HG03558 (cell line): ENCODE data around the gene GPR107.

Experiments
- ATAC-seq: cut with Tn5 transposase; IDR thresholded peaks from one replicate; pipeline ENCODE4 v1.9.1; 2021; ENCODE audit warnings: moderate number of reproducible peaks; ENCODE audit not compliant: unreplicated experiment; ENCODE audit errors: extremely low read depth

The GPR107 gene

DNA sequence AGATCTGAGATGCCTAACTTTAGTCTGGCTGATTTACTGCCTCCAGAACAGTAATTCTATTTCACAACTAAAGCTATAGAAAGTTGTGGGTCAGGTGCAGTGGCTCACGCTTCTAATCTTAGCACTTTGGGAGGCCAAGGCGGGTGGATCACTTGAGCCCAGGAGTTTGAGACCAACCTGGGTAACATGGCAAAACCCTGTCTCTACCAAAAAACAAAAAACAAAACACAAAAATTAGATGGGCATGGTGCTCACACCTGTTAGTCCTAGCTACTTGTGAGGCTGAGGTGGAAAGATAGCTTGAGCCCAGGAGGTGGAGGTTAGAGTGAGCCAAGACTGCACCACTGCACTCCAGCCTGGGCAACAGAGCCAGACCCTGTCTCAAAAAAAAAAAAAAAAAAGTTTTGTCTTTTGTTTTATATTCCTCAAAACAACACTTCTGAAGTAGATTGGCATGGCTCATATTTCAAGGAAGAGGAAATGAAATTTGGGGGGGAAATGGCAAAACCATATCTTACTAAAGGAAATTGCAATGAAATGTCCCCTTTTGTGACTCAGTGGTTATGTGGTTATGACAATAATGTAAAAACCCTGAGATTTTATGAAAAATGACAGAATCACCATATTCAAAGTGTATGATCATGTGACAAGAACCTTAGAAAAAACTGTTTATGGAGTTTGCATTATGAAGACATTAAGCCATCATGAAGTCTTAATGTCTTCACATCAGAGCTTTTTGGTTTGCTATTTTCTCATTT lies 26.9 kb upstream of the GPR107 start:
- no peak for ATAC-seq

DNA sequence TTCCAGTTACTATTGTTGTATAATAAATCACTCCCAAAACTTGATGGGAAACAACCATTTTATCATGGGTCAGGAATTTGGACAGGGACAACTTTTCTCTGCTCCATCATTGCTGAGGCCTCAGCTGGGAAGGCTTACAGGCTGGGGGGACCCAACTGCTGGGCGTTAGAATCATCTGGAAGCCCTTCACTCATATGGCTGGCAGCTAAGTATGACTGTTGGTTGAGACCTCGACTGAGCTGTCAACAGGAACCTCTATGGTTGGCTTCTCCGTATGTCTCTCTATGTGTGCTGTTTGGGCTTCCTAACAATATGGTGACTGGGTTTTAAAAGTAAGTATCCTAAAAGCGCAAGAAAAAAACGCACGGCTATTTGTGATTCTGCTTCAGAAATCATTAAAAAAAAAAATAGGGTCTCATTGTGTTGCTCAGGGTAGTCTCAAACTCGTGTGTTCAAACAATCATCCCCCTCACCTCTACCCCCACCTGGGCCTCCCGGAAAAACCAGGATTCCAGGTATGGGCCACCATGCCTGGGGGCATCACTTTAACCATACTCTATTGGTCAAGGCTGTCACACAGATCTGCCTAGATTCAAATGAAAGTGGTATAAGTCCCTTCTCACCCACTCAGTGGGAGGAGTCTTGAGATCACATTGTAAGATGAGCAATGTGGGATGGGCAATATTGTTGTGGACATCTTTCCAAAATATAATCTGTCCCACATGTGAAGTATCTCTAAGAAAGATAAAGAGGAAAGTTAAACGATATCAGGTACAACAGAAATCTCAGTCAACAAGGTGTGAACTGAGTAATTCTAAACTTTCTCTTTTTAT lies 26.0 kb upstream of the GPR107 start:
- ATAC-seq, result no peak

DNA sequence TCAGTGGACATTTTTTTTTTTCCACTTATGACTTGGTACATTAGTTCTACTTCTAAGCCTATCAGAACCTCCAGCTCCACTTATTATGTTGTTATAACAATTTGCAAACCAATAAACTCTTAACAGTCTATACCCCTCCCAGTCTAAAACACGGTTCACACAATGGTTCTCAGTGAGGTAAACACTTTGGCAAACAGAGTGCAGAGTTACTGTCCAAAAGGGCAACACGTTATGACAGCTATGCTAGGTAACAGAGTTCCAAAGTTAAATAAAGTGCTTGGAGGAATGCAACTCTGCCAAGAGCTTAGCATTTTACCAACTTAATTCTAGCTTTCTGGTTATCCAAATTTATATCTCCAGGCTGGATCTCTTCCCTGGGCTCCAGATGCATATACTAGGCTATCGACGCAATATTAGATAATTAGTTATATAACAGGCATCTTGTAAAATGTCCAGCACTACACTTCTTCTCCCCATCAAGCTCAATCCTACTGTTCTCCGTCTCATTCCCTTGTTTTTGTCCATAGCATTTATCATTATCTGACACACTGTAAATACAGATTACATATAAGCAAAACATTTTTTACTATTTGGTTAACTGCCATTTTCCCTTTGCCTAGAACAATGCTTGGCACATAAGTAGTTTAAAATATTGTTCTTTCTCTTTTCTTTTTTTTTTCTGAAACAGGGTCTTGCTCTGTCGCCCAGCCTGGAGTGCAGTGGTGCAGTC lies 25.0 kb upstream of the GPR107 start:
- no peak for ATAC-seq

DNA sequence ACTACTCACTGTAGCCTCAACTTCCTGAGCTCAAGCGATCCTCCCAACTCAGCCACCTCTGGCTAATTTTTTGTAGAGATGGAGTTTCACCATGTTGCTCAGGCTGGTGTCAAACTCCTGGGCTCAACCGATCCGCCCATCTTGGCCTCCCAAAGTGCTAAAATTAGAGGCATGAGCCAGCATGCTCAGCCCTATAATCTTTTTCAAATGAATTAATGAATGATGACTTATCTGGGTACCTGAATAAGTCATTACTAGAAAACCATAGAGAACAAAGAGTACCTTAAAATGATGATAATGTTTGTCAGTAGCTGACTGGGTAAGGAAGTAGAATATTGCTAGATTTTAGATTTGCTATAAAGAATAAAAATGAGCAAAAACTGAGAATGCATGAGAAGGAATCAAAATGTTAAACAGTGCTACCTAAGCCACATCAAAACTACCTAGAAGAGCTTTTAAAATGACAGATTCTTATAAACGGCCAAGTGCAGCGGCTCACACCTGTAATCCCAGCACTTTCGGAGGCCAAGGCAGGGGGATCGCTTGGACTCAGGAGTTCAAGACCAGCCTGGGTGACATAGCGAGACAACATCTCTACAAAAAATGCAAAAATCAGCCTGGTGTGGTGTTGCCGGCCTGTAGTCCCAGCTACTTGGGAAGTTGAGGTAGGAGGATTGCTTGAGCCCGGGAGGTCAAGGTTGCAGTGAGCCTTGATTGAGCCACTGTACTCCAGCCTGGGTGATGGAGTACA lies 24.3 kb upstream of the GPR107 start:
- ATAC-seq, result no peak

- ATAC-seq, result no peak
Observed at GRCh38 chr9:130030651-130031127, 23.0 kb upstream of the GPR107 start.

- ATAC-seq, result no peak
Observed at GRCh38 chr9:130034570-130034969, 19.1 kb upstream of the GPR107 start.

DNA sequence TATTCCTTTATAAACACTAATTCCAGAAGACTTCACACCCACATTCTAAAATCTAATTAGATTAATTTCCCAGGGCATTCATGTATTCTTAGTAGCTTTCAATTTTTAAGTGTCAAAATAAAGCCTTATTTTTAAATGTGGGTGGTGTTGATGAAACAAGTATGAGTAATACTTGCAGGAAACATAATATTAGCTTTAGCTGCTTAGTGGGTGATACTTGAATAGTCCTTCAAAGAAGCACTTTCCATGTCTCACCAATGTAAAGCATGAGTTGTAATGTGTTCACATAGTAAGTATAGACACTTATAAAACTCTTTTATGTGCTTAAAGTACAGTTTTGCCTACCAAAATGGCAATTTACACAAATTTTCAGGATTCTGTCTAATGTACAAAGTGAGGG lies 17.6 kb upstream of the GPR107 start:
- ATAC-seq, result no peak

GRCh38 chr9:130039528-130040147 lies 14.1 kb upstream of the GPR107 start:
- ATAC-seq, result no peak

DNA sequence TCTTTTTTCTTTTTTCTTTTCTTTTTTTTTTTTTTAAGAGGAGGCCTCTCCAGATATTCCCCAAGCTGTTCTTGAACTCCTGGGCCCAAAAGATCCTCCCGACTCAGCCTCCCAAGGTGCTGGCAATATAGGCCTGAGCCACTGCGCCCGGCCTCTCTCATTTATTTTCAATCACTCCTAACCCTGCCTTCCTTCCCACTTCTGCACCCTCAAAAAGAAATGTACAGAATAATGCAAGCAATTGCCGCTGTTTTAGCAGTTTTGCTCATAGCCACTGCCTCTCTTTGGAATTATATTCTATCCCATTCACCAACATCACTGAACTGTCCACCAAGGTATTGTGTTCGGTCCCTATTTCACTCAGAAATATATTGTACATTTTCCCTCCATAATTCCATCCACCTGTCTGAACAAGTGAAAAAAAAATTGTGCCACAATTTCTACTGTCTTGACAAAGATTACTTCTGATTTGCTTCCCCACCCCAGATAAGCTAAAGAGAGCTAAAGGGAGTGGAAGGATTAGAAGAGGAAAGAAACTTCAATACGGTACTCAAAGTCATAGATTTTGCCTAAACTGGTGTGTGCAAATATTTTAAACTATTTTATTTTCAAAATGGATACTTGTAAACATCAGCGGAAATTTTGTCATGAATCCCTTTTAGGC lies 12.6 kb upstream of the GPR107 start:
- ATAC-seq, result no peak

GRCh38 chr9:130041648-130042405 lies 11.9 kb upstream of the GPR107 start:
- no peak for ATAC-seq

- ATAC-seq, result no peak
Observed at GRCh38 chr9:130042406-130042884, 11.3 kb upstream of the GPR107 start.

- no peak for ATAC-seq
Observed at GRCh38 chr9:130042885-130043653, 10.6 kb upstream of the GPR107 start, which contains the start of gene FNBP1. Gene FNBP1, minus strand, starts transcription at chr9:130043189. Its CDS starts 214 bp downstream, at chr9:130042975.

- no peak for ATAC-seq
Observed at GRCh38 chr9:130043654-130044623, 9.8 kb upstream of the GPR107 start.

- no peak for ATAC-seq
Observed at GRCh38 chr9:130045725-130046450, 7.8 kb upstream of the GPR107 start.

- ATAC-seq, result no peak
Observed at GRCh38 chr9:130049431-130050210, 4.1 kb upstream of the GPR107 start.
